ENCODE results near the gene SERBP1.

SERBP1 gene

DNA sequence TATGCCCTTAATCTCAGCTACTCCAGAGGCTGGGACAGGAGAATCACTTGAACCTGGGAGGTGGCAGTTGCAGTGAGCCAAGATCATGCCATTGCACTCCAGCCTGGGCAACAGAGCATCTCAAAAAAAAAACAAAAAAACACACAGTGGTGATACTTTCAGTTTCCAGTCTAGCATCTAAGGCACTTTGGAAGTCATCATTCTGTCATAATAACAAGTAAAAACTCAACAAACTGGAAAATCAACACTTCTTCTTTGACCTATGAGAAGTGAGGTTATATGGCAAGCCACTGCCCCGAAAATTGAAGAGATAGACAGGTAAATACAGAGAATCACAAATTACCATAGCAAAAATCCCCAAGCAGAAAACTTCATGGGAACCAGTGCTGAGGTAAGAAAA, 70.6 kb downstream of the SERBP1 start:
- no peak for DNase-seq

Data from CD4-positive, alpha-beta T cell treated with Interleukin-21 for 1 hour (primary cell).